Panc1 (cell line): Measurements from ENCODE around the gene CACUL1. TPM values are rescaled to one million over a fixed set of nuclear protein-coding genes. Genes with fewer than 3 reads are reported as not detected.

Source experiments
- ATAC-seq: fragments of 200-7000 bp; cut with Tn5 transposase; 2 replicates; pipeline ENCODE4 v1.9.1; 2020; ENCODE audit warnings: mild to moderate bottlenecking, moderate library complexity
- BruUV-seq: library from RNA; stranded (reverse); fragments of 400-500 nt; replicated peaks from 2 replicates; lab custom pipeline; 2021; lab: Mats Ljungman, UMichigan
- CTCF ChIA-PET: fragments of 300-600 bp; sonication (Branson Sonifier 250); formaldehyde crosslinking; loops from one replicate; lab custom pipeline; 2022; ENCODE audit warnings: antibody characterized with exemption; lab: Charles Lee
- POLR2A ChIA-PET: fragments of 300-600 bp; sonication (Branson Sonifier 250); formaldehyde crosslinking; loops from one replicate; lab custom pipeline; 2022; ENCODE audit warnings: antibody characterized with exemption; lab: Charles Lee
- DNase-seq: peaks from one replicate; pipeline ENCODE4 v3.0.0-alpha.2; 2010; ENCODE audit warnings: low read depth, low spot score
- H3K27ac ChIP-seq: 2 replicates; pipeline ENCODE4 v1.5.1; 2011; ENCODE audit warnings: mild to moderate bottlenecking, low read length, inconsistent platforms
- H3K27me3 ChIP-seq: fragments of 200-500 bp; sonication (Bioruptor generic); 2 replicates; pipeline ENCODE4 v1.6.0; 2014; ENCODE audit warnings: low read length, inconsistent platforms; ENCODE audit not compliant: control insufficient read depth, insufficient read depth
- H3K36me3 ChIP-seq: fragments of 200-500 bp; sonication (Bioruptor generic); 2 replicates; pipeline ENCODE4 v1.5.1; 2014; ENCODE audit warnings: inconsistent platforms, mild to moderate bottlenecking, low read length, moderate library complexity; ENCODE audit not compliant: control insufficient read depth, insufficient read depth
- H3K4me1 ChIP-seq: 2 replicates; pipeline ENCODE4 v1.5.1; 2011; ENCODE audit warnings: inconsistent platforms, mild to moderate bottlenecking, low read length, moderate library complexity; ENCODE audit not compliant: control insufficient read depth, insufficient read depth
- H3K4me3 ChIP-seq, 2 experiments: 2 replicates each; pipeline ENCODE4 v1.5.1; 2011 to 2012; ENCODE audit warnings: low read depth in 2 of 2, low read length in 2 of 2, mild to moderate bottlenecking in 2 of 2, inconsistent platforms in 1 of 2, moderate library complexity in 1 of 2
- H3K9me3 ChIP-seq: fragments of 200-500 bp; sonication (Bioruptor generic); 2 replicates; pipeline ENCODE4 v1.5.1; 2014; ENCODE audit warnings: low read depth, mild to moderate bottlenecking, inconsistent platforms, low read length, moderate library complexity; ENCODE audit not compliant: control insufficient read depth, insufficient read depth
- CTCF ChIP-seq: fragments of 450-650 bp; IDR thresholded peaks from 2 replicates; pipeline ENCODE4 v1.5.1; 2017; ENCODE audit warnings: mild to moderate bottlenecking
- POLR2AphosphoS5 ChIP-seq: IDR thresholded peaks from 2 replicates; pipeline ENCODE4 v1.6.1; 2012; ENCODE audit warnings: mild to moderate bottlenecking, low read depth, low read length, moderate library complexity
- SIN3A ChIP-seq: IDR thresholded peaks from 2 replicates; pipeline ENCODE4 v1.6.1; 2012; ENCODE audit warnings: low read depth, mild to moderate bottlenecking, low read length, moderate library complexity, borderline replicate concordance; ENCODE audit not compliant: insufficient read depth
- TCF7L2 ChIP-seq: IDR thresholded peaks from 2 replicates; pipeline ENCODE4 v1.6.1; 2011; ENCODE audit warnings: mild to moderate bottlenecking, low read depth, low read length, inconsistent platforms
- in situ Hi-C: cut with HindIII; loops from 2 replicates; pipeline ENCODE4 v1.10.0; 2016; ENCODE audit warnings: low sequenced_read_pairs, low pct_unique_long_range_greater_than_20kb
- intact Hi-C: fragments of 100-400 bp; cut with micrococcal nuclease; formaldehyde crosslinking; loops from one replicate; pipeline ENCODE4 v1.10.0; 2022; ENCODE audit not compliant: unreplicated experiment
- total RNA-seq: library from RNA; stranded (reverse); gene quantifications from one replicate; pipeline ENCODE4 v1.2.1, GENCODE V29; 2021; ENCODE audit not compliant: unreplicated experiment
- TF ChIP-seq, protein P1 (sequence below), 2 experiments: IDR thresholded peaks; 2 replicates each; pipeline ENCODE4 v1.6.1; 2011 to 2012; ENCODE audit warnings: low read depth in 2 of 2, control low read depth in 1 of 2, low read length in 1 of 2, mild to moderate bottlenecking in 1 of 2, moderate library complexity in 1 of 2; ENCODE audit not compliant: insufficient read depth in 1 of 2

Gene CACUL1
- total RNA-seq, 1 experiment from 2014 or later, result 44.1 TPM

DNA sequence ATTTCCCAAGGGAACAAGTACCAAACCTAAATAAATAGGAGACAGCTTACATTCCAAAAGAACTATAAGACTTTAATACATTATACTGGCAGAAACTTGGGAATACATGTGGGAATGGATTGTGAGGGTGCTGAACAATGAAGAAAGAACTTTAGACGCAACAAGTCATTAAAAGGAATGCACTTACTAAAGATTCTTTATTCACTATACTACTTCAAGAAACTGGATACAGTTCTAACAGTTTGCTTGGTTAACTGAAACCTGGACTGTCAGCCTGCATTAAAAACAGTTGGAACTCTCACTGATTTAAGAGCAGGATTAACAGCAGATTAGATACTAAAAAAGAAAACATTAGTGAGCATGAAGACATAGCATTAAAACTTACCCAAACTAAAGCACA is 12.0 kb downstream of the CACUL1 start:
- peak overlapping the region; percentile 3; the same call in 1 of the 2 replicates for H3K27ac ChIP-seq
- ChIA-PET CTCF (interaction anchor here (0.9 kb wide), 1 partner anchor 22 kb away, joined by 3 read pairs; no protein-coding TSS in a partner anchor), POLR2A (no interaction called here)
- no peak for ATAC-seq
- in situ Hi-C loops (no loop called here), intact Hi-C loops (loop anchor here (5.0 kb wide), 1 partner anchor 285 kb away; the partner anchor contains the start of gene NANOS1)
- no peaks in the 10 kb centered on the region for H3K27me3 ChIP-seq
- no peak overlapping the region for H3K4me3 ChIP-seq
- no peaks in the 10 kb centered on the region for H3K9me3 ChIP-seq
- no TSS peak for BruUV-seq
- DNase-seq, result no peak
- TF ChIP-seq TCF7L2 (no peak), CTCF (no peak), POLR2AphosphoS5 (no peak), SIN3A (no peak)
- TF ChIP-seq, protein P1, sequence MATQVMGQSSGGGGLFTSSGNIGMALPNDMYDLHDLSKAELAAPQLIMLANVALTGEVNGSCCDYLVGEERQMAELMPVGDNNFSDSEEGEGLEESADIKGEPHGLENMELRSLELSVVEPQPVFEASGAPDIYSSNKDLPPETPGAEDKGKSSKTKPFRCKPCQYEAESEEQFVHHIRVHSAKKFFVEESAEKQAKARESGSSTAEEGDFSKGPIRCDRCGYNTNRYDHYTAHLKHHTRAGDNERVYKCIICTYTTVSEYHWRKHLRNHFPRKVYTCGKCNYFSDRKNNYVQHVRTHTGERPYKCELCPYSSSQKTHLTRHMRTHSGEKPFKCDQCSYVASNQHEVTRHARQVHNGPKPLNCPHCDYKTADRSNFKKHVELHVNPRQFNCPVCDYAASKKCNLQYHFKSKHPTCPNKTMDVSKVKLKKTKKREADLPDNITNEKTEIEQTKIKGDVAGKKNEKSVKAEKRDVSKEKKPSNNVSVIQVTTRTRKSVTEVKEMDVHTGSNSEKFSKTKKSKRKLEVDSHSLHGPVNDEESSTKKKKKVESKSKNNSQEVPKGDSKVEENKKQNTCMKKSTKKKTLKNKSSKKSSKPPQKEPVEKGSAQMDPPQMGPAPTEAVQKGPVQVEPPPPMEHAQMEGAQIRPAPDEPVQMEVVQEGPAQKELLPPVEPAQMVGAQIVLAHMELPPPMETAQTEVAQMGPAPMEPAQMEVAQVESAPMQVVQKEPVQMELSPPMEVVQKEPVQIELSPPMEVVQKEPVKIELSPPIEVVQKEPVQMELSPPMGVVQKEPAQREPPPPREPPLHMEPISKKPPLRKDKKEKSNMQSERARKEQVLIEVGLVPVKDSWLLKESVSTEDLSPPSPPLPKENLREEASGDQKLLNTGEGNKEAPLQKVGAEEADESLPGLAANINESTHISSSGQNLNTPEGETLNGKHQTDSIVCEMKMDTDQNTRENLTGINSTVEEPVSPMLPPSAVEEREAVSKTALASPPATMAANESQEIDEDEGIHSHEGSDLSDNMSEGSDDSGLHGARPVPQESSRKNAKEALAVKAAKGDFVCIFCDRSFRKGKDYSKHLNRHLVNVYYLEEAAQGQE (IDR thresholded peaks at IDR 0.05; ENCODE audit: insufficient read depth in 1 of 2, low read depth in 2 of 2, low read length in 1 of 2), result no peak
- H3K4me1 ChIP-seq, result peaks cover 41% of the 10 kb centered on the region
- no peaks in the 10 kb centered on the region for H3K36me3 ChIP-seq

GRCh38 chr10:118742032-118742431 is 12.7 kb downstream of the CACUL1 start:
- no peak for ATAC-seq
- no peak overlapping the region for H3K4me3 ChIP-seq
- H3K9me3 ChIP-seq, result no peaks in the 10 kb centered on the region
- in situ Hi-C loops, result no loop called here
- no peak for TF ChIP-seq POLR2AphosphoS5
- no peak for TF ChIP-seq SIN3A
- TF ChIP-seq, protein P1 (IDR thresholded peaks at IDR 0.05; ENCODE audit: insufficient read depth in 1 of 2, low read depth in 2 of 2, low read length in 1 of 2), result no peak
- no peak for TF ChIP-seq TCF7L2
- no peak for TF ChIP-seq CTCF
- BruUV-seq, result no TSS peak
- no peaks in the 10 kb centered on the region for H3K36me3 ChIP-seq
- H3K27ac ChIP-seq, result no peak overlapping the region
- ChIA-PET POLR2A (no interaction called here), CTCF (interaction anchor here (0.9 kb wide), 1 partner anchor 21 kb away, joined by 3 read pairs; no protein-coding TSS in a partner anchor)
- H3K4me1 ChIP-seq, result peaks cover 41% of the 10 kb centered on the region
- no peaks in the 10 kb centered on the region for H3K27me3 ChIP-seq
- intact Hi-C loops, result loop anchor here (5.0 kb wide), 1 partner anchor 285 kb away; the partner anchor contains the start of gene NANOS1
- no peak for DNase-seq
